ENCODE data around the gene SPINT1.

The SPINT1 gene

DNA sequence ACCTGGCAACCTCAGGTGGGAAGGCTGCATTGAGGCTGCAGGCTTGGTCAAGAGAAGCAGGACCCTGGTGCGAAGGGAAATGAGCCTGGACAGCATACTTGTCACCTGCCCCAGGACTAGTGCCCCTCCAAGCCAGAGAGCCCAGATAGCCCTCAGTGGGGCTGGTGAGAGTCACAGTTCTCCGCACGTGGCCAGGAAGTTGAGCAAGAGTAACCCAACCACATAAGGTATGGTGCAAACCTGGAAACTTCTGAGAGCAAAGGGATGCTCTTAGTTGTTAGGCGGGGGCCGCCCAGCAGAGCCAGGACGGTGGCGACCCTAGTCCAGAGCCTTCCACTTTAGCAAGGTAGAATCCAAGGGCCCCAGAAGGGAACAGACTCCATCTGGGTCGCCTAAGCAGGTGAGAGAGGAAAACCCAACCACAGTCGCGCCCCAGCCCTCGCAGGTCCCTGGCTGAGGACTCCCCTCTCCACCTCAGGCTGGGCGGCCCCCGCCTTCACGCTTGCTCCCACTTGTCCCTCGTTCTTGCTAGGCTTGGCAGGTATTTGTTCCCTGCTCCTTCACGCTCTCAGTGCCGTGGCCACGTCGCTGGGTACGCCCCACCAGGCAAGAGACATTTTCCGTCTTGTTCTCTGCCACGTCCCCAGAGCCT, 49.3 kb downstream of the SPINT1 start:
- Histone ChIP-seq H2AFZ (peak overlapping the region; percentile 95), H3K79me2 (no peaks in the 10 kb centered on the region), H3K27ac (no peak overlapping the region), H3K4me1 (peaks cover 5% of the 10 kb centered on the region), H3K4me3 (ENCODE audit: low read depth, low read length) (no peak overlapping the region), H3K27me3 (ENCODE audit: control insufficient read depth, insufficient read depth, low read length) (no peaks in the 10 kb centered on the region), H3K9ac (no peak overlapping the region), H3K4me2 (ENCODE audit: low read length) (no peak overlapping the region), H3K9me3 (ENCODE audit: control insufficient read depth, low read length) (no peaks in the 10 kb centered on the region), H3K36me3 (ENCODE audit: control insufficient read depth, insufficient read depth, low read length) (no peaks in the 10 kb centered on the region)
- TF ChIP-seq, protein P1, sequence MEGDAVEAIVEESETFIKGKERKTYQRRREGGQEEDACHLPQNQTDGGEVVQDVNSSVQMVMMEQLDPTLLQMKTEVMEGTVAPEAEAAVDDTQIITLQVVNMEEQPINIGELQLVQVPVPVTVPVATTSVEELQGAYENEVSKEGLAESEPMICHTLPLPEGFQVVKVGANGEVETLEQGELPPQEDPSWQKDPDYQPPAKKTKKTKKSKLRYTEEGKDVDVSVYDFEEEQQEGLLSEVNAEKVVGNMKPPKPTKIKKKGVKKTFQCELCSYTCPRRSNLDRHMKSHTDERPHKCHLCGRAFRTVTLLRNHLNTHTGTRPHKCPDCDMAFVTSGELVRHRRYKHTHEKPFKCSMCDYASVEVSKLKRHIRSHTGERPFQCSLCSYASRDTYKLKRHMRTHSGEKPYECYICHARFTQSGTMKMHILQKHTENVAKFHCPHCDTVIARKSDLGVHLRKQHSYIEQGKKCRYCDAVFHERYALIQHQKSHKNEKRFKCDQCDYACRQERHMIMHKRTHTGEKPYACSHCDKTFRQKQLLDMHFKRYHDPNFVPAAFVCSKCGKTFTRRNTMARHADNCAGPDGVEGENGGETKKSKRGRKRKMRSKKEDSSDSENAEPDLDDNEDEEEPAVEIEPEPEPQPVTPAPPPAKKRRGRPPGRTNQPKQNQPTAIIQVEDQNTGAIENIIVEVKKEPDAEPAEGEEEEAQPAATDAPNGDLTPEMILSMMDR (IDR thresholded peaks at IDR 0.05), result no peak

GRCh38 chr15:40893733-40894680, 50.2 kb downstream of the SPINT1 start, which contains the start of gene VPS18:
Gene VPS18, plus strand, starts transcription at chr15:40894450. Its CDS starts 319 bp downstream, at chr15:40894769.
- Histone ChIP-seq H3K4me3 (ENCODE audit: low read depth, low read length) (peak within 1 kb of the TSS; percentile 90), H3K79me2 (no peaks in the 10 kb centered on the region), H3K4me1 (peaks cover 5% of the 10 kb centered on the region), H3K9me3 (ENCODE audit: control insufficient read depth, low read length) (no peaks in the 10 kb centered on the region), H2AFZ (peak within 1 kb of the TSS; percentile 95), H3K27ac (peak within 1 kb of the TSS; percentile 74), H3K36me3 (ENCODE audit: control insufficient read depth, insufficient read depth, low read length) (no peaks in the 10 kb centered on the region), H3K9ac (peak within 1 kb of the TSS; percentile 23), H3K27me3 (ENCODE audit: control insufficient read depth, insufficient read depth, low read length) (no peaks in the 10 kb centered on the region), H3K4me2 (ENCODE audit: low read length) (peak within 1 kb of the TSS; percentile 91)
- TF ChIP-seq, protein P1 (IDR thresholded peaks at IDR 0.05), result peak; percentile 83

DNA sequence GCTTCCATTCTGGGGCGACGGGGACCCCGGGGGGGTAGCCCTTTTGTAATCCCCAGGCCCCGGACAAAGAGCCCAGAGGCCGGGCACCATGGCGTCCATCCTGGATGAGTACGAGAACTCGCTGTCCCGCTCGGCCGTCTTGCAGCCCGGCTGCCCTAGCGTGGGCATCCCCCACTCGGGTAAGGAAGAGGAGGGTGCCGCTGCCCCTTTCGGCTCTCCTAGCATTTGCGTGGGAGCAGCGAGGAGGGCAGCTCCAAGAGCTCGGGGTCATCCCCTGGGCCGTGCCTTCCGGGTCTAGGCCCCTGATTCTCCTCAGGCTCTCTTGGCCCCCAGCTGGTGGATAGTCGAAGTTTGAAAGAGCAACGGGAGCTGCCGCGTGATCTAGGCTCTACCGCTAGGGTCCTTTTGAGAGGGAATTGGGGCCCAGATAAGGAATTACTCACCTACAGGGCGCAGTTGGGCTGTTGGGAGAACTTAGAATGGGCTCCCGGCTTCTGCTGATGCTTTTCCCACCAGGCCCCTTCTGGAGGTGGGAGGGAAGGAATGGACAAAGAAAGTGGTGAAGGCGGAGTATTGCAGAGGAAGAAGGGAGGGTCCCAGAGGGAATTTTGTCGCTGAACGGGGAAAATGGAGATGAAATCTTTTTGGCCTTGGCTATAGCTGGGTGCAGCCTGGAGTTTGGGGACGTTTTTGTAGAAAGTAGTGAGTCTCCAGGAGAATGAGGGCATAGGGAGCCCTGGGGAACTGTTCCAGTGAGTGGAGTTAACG, 51.0 kb downstream of the SPINT1 start:
- Histone ChIP-seq H3K4me1 (peaks cover 5% of the 10 kb centered on the region), H3K9ac (peak overlapping the region; percentile 23), H3K27ac (peak overlapping the region; percentile 74), H3K4me3 (ENCODE audit: low read depth, low read length) (peak overlapping the region; percentile 90), H3K36me3 (ENCODE audit: control insufficient read depth, insufficient read depth, low read length) (no peaks in the 10 kb centered on the region), H2AFZ (peak overlapping the region; percentile 87), H3K79me2 (no peaks in the 10 kb centered on the region), H3K27me3 (ENCODE audit: control insufficient read depth, insufficient read depth, low read length) (no peaks in the 10 kb centered on the region), H3K9me3 (ENCODE audit: control insufficient read depth, low read length) (no peaks in the 10 kb centered on the region), H3K4me2 (ENCODE audit: low read length) (peak overlapping the region; percentile 91)
- TF ChIP-seq, protein P1 (IDR thresholded peaks at IDR 0.05), result peak; percentile 18

- H2AFZ ChIP-seq, result no peak overlapping the region
- no peaks in the 10 kb centered on the region for H3K4me1 ChIP-seq
- no peak overlapping the region for H3K4me2 ChIP-seq (ENCODE audit: low read length)
- no peaks in the 10 kb centered on the region for H3K79me2 ChIP-seq
- H3K27ac ChIP-seq, result no peak overlapping the region
- no peaks in the 10 kb centered on the region for H3K36me3 ChIP-seq (ENCODE audit: control insufficient read depth, insufficient read depth, low read length)
- no peak overlapping the region for H3K4me3 ChIP-seq (ENCODE audit: low read depth, low read length)
- H3K9me3 ChIP-seq (ENCODE audit: control insufficient read depth, low read length), result no peaks in the 10 kb centered on the region
- no peak overlapping the region for H3K9ac ChIP-seq
- H3K27me3 ChIP-seq (ENCODE audit: control insufficient read depth, insufficient read depth, low read length), result no peaks in the 10 kb centered on the region
- TF ChIP-seq, protein P1 (IDR thresholded peaks at IDR 0.05), result no peak
These were observed 55.8 kb downstream of the SPINT1 start for GRCh38 chr15:40899536-40900207.
